ENCODE data around the gene ATXN1.

- TF ChIP-seq CEBPB (IDR thresholded peaks at IDR 0.05) (no peak), BHLHE40 (IDR thresholded peaks at IDR 0.05; ENCODE audit: low read depth, low read length) (no peak)
Measured at GRCh38 chr6:16258709-16259075, 502.6 kb downstream of the ATXN1 start.
